Body of pancreas (tissue), 4 donors: ENCODE data around the gene KREMEN1. TPM values are rescaled to one million over a fixed set of nuclear protein-coding genes. Genes with fewer than 3 reads are reported as not detected.

Experiments used
- ATAC-seq: fragments of 150-250 bp; one replicate; pipeline ENCODE4 v1.9.1; 2016
- DNase-seq, 4 donors: peaks; one replicate each; pipeline ENCODE4 v3.0.0-alpha.2; 2019
- H3K27ac ChIP-seq, 4 donors: fragments of 200-600 bp; sonication (generic); 1 replicate in 3 of 4; 2 replicates in 1 of 4; pipeline versions ENCODE4 v1.5.1 to v1.6.1; 2016 to 2019; ENCODE audit warnings: mild to moderate bottlenecking in 1 of 4, mixed read lengths in 1 of 4, moderate library complexity in 1 of 4
- H3K27me3 ChIP-seq, 2 donors: fragments of 200-600 bp; sonication (generic); one replicate each; pipeline ENCODE4 v1.6.0; 2016; ENCODE audit warnings: mild to moderate bottlenecking in 1 of 2
- H3K36me3 ChIP-seq, 2 donors: fragments of 200-600 bp; sonication (generic); replicated peaks in 1 of 2; 2 replicates each; pipeline ENCODE4 v1.5.1; 2016; ENCODE audit warnings: low read depth in 2 of 2; ENCODE audit not compliant: insufficient read depth in 1 of 2
- H3K4me1 ChIP-seq: fragments of 200-600 bp; sonication (generic); one replicate; pipeline ENCODE4 v1.6.0; 2016
- H3K4me3 ChIP-seq, 2 donors: fragments of 200-600 bp; sonication (generic); 1 replicate in 1 of 2; 2 replicates in 1 of 2; pipeline ENCODE4 v1.5.1; 2016 to 2019
- H3K9me3 ChIP-seq, 3 donors: fragments of 200-600 bp; sonication (generic); 1 replicate in 2 of 3; 2 replicates in 1 of 3; pipeline ENCODE4 v1.5.1; 2016
- CTCF ChIP-seq, 7 experiments: fragments of 450-650 bp in 4 of 7; fragments of 200-600 bp in 3 of 7; sonication (generic) in 3 of 7; IDR thresholded peaks; one replicate each; pipeline ENCODE4 v1.5.1; 2016 to 2019; ENCODE audit warnings: antibody characterized with exemption in 7 of 7
- POLR2A ChIP-seq, 3 donors: fragments of 450-650 bp; IDR thresholded peaks; one replicate each; pipeline ENCODE4 v1.6.1; 2016; ENCODE audit warnings: antibody characterized with exemption in 3 of 3, mild to moderate bottlenecking in 2 of 3
- WGBS, 2 donors: methylation state at CpG; one replicate each; pipeline ENCODE4 v1.1.5; 2017; 5-methylcytosine and 5-hydroxymethylcytosine counted together
- intact Hi-C: fragments of 100-400 bp; cut with DNase I; formaldehyde crosslinking; loops from one replicate; pipeline ENCODE4 v1.15.1; 2023
- total RNA-seq, 2 donors: library from RNA; depleted of rRNA; stranded (reverse); fragments of >200 nt; gene quantifications; one replicate each; pipeline ENCODE4 v1.1.0, GENCODE V29; 2016

KREMEN1 gene
- total RNA-seq, 2 donors from 2014 or later = 6.6 to 7.3 TPM

GRCh38 chr22:29128891-29129807, 56.3 kb downstream of the KREMEN1 start:
- intact Hi-C loops = no loop called here
- Histone ChIP-seq H3K9me3 (no peaks in the 10 kb centered on the region), H3K36me3 (no peaks in the 10 kb centered on the region), H3K27me3 (no peaks in the 10 kb centered on the region), H3K27ac (no peak overlapping the region), H3K4me3 (no peak overlapping the region), H3K4me1 (peaks cover 8% of the 10 kb centered on the region)
- TF ChIP-seq POLR2A (IDR thresholded peaks at IDR 0.05) (no peak), CTCF (IDR thresholded peaks at IDR 0.05) (no peak)
- WGBS, 2 donors = 70 to 81% methylated on average over 11 to 13 of the region's 13 CpGs
- DNase-seq (no peak), ATAC-seq (no peak)

- Histone ChIP-seq H3K27ac (no peak overlapping the region), H3K4me1 (peaks cover 8% of the 10 kb centered on the region), H3K9me3 (no peaks in the 10 kb centered on the region), H3K36me3 (no peaks in the 10 kb centered on the region), H3K4me3 (no peak overlapping the region), H3K27me3 (no peaks in the 10 kb centered on the region)
- no peak for ATAC-seq
- TF ChIP-seq CTCF (IDR thresholded peaks at IDR 0.05) (no peak), POLR2A (IDR thresholded peaks at IDR 0.05) (no peak)
- DNase-seq = no peak
- 68 to 75% methylated on average over 2 of the region's 2 CpGs for whole genome bisulfite sequencing, 2 donors
- intact Hi-C loops = no loop called here
Measured at GRCh38 chr22:29129808-29130140, 56.9 kb downstream of the KREMEN1 start.

- 87 to 99% methylated on average over 4 of the region's 4 CpGs for WGBS, 2 donors
- no peak for TF ChIP-seq POLR2A (IDR thresholded peaks at IDR 0.05)
- no peak for TF ChIP-seq CTCF (IDR thresholded peaks at IDR 0.05)
- intact Hi-C loops = no loop called here
- peaks cover 8% of the 10 kb centered on the region for H3K4me1 ChIP-seq
- H3K36me3 ChIP-seq = no peaks in the 10 kb centered on the region
- ATAC-seq (no peak), DNase-seq (no peak)
- H3K27ac ChIP-seq = no peak overlapping the region
- H3K9me3 ChIP-seq = no peaks in the 10 kb centered on the region
- H3K4me3 ChIP-seq = no peak overlapping the region
- H3K27me3 ChIP-seq = no peaks in the 10 kb centered on the region
Measured at GRCh38 chr22:29130476-29130875, 57.6 kb downstream of the KREMEN1 start.

GRCh38 chr22:29133603-29134133, 60.8 kb downstream of the KREMEN1 start:
- ATAC-seq (no peak), DNase-seq (no peak)
- Histone ChIP-seq H3K4me3 (no peak overlapping the region), H3K27ac (no peak overlapping the region), H3K36me3 (no peaks in the 10 kb centered on the region), H3K9me3 (no peaks in the 10 kb centered on the region), H3K4me1 (no peaks in the 10 kb centered on the region), H3K27me3 (no peaks in the 10 kb centered on the region)
- intact Hi-C loops = no loop called here
- WGBS, 2 donors = 95 to 98% methylated on average over 2 of the region's 2 CpGs
- TF ChIP-seq CTCF (IDR thresholded peaks at IDR 0.05) = no peak
- no peak for TF ChIP-seq POLR2A (IDR thresholded peaks at IDR 0.05)
